Measurements from ENCODE around the gene ADAMTSL5.
A peak's percentile ranks its signal among the peaks of the same experiment; 100 is the strongest.
"Not testable (repeated sequence)": the region's sequence is repeated elsewhere in the genome, so short reads cannot be mapped to it uniquely, and the experiment has no call there.

Gene ADAMTSL5

DNA sequence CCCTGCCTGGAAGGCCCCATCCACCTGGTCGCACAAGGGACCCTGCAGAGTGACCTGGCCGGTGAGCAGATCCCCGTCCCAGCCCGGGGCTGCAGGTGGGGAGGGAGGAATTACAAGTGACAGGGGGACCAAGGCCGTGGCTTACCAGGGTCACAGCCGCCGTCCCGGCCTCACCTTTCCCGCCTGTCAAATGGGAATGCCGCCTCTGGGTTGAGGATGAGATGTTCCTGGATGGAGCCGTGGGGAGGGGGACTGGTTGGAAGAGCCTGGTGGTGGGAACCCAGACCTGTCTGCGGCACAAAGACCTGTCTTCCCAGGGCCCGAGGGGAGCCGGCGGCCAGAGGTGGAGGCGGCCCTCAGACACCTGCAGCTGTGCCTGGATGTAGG is 16.6 kb upstream of the ADAMTSL5 start:
- DNase-seq: no peak

DNA sequence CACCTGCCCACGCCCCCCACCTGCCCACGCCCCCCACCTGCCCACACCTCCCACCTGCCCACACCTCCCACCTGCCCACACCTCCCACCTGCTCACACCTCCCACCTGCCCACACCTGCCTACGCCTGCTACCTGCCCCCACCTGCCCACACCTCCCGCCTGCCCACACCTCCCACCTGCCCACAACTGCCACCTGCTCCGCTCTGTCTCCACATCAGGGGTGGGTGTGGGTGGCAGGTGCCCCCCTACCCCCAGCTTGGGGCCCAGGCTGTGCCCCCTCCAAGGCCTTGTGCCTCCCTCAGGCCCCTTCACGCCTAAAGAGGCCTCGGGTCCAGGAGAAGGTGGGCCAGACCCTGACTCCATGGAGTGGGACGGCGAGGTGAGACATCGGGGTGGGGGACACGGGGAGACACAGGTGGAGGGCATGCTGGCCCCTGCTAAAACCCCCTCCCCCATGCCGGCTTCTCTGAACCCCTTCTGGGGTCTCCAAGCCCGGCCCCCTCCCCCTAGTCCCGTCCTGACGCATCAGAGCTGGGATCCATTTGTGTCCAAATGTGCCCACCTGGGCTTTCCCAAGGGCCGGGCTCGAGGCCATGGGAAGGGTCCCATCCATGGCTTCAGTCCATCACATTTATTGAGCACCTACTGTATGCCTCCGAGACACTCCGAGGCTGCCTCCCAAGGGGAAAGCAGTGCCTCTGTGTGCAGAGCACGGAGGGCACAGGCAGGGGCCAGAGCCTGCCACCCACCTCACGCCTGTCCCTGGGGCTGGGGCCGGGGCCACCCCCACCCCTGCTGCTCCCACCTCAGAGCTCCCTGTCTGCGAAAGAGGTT is 16.0 kb upstream of the ADAMTSL5 start:
- no peak for DNase-seq

DNA sequence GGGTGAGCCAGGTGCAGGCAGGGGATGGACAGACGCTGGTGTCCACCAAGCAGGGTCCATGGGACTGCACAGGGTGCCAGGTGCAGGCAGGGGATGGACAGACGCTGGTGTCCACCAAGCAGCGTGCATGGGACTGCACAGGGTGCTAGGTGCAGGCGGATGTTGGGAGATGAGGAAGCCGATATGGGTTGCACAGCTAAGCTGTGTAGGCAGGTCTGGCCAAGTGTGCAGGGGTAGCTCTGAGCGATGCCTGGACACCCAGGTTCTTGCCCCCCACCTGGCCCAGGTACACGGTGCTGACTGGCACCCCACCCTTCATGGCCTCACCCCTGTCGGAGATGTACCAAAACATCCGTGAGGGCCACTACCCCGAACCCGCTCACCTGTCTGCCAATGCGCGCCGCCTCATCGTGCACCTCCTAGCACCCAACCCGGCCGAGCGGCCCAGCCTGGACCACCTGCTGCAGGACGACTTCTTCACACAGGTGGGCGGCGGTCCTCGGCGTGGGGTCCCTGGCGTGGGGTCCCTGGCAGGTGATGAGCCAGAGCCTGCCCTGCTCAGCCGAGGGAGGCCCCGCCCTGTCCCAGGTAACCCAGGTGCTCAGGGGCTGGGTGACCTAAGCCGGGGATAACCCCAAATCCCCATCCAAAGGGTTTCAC is 15.0 kb upstream of the ADAMTSL5 start:
- DNase-seq: no peak

DNA sequence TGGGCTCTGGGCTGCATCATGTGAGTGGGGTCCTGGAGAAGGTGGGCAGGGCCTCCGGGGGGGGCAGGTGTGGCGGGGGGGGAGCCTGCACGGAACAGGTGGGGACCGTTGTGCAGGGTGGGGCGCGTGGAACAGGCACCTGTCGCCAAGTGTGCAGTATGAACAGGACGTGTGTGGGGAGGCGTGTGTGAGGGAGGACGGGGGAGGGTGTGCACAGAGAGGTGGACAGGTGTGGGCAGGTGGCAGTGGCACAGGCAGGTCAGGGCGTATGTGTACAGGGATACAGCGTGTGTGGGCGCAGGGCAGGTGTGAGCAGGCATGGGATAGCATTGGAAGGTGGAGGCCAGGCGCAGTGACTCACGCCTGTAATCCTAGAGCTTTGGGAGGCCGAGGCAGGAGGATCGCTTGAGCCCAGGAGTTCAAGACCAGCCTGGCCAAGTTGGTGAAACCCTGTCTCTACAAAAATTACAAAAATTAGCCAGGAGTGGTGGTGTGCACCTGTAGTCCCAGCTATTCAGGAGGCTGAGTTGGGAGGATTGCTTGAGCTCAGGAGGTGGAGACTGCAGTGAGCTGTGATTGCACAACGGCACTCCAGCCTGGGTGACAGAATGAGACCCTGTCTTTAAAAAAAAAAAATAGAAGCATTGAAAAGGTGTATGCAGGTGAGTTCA is 14.3 kb upstream of the ADAMTSL5 start:
- DNase-seq: no peak

DNA sequence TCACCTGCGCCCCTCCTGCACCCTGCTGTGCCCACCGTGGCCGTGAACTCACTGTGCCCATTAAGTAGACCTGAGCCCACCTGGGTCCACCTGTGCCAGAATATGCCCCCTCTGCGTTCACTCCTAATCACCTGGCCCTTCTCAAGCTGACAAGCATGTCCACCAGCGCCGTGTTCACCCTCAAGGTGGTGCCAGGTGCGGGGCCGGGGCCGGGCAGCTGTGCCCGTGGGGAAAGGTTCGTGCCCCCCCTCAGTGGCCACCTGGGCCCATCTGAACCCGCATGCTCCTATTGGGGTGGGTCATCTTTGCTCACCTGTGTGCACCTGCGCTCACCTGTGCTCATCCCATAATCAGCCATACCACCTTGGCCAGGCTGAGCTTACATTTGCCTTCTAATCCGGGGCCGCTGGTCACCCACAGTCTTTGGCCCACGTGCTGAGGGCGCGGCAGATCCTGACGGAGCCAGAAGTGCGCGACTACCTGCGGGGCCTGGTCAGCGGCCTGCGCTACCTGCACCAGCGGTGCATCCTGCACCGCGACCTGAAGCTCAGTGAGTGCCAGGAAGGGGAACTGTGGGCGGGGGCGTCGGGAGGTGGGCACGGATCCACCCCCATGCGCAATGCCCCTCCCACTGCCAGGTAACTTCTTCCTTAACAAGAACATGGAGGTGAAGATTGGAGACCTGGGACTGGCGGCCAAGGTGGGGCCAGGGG is 13.4 kb upstream of the ADAMTSL5 start:
- no peak for DNase-seq

DNA sequence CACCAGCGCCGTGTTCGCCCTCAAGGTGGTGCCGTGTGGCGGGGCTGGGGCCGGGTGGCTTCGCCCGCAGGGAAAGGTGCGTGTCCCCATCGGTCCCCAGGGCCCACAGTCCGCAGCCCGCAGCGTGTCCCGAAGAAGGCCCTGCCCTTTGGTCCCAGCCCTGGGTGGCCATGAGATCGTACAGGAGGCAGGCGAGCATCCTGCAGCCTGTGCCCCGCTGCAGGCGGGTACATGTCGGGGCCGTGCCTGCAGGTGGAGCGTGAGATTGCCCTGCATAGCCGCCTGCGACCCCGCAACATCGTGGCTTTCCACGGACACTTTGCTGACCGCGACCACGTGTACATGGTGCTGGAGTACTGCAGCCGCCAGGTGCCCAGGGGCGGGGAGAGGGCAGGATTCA is 12.5 kb upstream of the ADAMTSL5 start:
- DNase-seq: no peak

DNA sequence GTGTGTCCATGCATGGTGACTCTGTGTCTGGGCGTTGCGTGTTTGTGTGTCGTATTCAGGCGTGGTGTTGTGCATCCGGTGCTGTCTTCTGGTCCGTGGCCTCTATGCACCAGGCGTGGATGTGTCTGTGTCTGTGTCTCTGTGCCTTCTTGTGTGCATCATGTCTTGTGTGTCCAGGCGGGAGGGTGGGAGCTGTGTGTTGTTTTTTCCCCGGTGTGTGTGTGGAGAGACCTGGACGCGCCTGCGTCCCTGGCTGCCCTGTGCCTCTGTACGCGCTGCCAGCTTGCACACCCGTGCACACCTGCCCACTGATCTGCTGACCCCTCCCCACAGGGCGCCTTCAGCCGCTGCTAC is 12.1 kb upstream of the ADAMTSL5 start:
- no peak for DNase-seq

DNA sequence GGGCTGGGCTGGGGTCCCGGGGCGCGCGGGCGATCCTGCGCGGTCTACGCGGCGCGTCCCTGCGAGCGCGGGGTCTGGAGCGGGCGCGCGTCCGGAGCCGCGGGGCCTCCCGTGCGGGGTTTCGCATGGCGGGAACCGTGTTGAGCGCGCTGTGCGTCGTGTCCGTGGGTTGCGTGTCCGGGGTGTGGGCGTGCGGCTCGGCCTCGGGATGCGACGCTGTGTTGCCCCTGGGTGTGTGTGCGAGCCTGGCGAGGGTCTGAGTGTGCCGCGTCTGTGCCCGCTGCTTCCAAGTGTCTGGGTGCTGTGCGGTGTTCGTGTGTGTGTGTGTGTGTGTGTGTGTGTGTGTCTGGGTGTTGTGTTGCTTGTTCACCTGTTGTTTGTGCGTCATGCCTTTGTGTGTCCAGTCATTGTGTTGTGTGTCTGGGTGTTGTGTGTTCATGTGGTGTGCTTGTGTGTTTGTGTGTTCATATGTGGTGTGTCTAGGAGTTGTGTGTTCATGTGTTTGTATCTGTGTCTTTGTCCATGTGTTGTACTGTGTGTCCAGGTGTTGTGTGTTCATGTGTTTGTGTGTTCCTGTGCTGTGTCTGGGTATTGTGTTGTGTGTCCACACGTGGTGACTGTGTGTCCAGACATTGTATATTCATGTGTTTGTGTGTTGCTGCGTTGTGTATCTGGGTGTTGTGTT is 11.6 kb upstream of the ADAMTSL5 start:
- DNase-seq: no peak

DNA sequence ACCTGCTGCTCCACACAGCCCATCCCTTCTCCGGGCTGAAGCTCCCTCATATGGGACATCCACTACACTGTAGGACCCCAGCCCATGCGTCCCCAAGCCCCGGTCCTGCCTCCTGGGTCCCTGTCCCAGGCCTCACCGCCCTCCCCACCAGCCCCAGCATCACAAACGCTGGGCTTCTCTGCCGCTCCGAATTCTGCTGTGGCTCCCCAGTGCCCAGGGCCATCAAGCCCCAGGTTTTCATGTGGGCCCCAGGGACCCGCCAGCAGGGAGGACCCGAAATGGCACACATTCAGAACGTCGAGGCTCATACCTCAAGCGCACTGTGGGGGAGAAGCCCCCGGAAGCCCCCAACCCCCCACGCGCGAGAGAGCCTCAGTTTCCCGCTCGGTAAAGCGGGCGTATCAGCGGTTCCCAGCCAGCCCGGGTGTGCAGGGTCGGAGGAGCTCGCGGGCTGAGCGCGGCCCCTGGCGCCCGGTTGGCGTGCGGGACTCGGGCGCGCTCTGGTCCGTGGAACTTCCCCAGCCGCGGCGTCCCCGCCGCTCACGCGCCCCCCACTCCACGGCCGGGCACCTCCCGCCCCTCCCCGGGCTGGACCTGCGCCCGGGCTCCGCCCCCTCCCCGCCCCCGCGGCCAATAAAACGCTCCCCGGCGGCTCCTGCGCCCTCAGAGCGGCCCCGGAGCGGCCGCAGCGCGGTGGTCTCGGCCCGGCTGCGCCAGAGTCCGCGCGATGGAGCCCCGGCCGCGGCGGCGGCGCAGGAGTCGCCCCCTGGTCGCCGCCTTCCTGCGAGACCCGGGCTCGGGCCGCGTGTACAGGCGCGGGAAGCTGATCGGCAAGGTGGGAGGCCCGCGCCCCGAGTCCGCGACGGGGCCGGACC is 10.8 kb upstream of the ADAMTSL5 start, which contains the start of gene PLK5:
TSS of gene PLK5 (plus strand) at position 666 of the 875 bp plus-strand sequence. CDS start 2,920 bp downstream, outside the sequence.
- DNase-seq: no peak

DNA sequence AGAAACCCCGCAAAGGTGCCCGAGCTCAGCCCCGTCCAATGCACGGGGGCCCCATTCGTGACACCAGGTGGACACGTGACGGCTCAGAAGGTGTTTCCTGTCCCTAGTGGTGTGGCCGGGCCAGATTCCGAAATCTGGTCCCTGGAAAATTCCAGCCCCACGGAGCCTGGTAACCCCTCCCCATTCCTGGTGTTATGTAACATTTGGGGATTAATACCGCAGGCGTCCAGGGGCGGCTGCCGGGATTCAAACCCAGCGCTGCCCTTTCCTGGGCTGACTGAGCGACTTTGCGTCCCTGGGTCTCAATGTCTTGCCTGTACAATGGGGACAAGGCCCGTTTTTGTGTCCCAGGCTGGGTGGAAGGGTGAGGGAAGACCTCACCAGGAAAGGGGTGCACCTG is 10.0 kb upstream of the ADAMTSL5 start:
- no peak for DNase-seq

DNA sequence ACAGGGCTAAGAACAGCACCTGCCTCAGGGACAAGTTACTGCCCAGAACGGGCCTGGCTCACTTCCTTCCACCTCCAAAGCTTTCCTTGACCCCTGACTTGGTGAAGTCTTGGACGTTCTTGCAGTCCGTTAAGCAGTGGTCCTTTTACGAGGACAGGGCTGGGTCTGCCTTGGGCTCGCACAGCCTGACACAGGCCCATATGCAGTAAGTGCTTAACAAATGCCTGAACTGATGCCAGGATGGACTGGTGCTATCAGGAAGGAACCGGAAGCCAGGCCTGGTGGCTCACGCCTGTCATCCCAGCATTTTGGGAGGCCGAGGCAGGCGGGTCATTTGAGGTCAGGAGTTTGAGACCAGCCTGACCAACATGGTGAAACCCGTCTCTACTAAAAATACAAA is 9.2 kb upstream of the ADAMTSL5 start:
- no peak for DNase-seq

DNA sequence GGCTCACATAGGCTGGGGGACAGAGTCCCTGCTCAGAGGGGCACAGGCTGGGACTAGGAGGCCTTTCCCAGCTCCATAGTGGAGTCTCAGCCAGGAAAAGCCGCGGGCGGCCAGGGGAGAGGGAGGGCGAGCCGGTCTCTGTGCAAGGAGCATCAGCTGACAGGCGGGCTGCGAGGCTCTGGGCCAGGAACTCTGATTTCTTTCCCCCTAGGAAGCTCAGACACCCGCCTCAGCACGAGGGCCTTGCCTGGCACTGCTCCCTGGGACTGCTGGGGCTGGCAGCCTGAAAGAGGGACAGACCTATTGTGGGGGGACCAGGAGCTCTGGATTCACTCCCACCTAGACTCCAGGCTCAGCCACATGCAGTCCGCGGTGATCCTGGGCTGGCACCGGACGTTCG is 8.8 kb upstream of the ADAMTSL5 start:
- no peak for DNase-seq

DNA sequence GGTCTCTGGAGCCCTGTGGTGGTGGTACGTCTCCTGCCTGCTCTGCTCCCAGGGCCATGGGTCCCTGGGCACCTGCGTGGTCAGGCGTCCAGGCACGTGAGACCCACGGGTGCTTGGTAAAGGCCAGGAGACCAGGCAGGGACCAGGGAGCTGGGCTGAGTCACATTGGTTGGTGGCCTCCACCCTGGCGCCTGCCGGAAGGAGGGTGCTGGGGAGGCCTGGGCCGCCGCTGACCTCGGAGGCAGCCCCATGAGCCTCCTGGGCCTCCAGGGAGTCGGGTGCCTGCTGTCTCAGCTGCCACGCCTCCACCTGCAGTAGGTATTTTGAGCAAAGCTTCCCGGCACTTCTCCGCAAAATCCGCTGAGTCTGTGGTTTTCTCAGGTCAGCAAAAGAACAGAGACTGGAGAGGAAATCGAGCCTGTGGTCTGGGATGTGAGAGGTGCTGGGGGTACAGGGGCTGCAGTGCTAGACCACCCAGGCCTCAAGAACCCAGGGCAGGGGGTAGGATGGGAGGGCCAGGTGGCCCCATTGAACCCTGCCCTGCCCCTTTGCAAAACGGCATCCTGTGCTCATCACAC is 7.5 kb upstream of the ADAMTSL5 start:
- no peak for DNase-seq

DNA sequence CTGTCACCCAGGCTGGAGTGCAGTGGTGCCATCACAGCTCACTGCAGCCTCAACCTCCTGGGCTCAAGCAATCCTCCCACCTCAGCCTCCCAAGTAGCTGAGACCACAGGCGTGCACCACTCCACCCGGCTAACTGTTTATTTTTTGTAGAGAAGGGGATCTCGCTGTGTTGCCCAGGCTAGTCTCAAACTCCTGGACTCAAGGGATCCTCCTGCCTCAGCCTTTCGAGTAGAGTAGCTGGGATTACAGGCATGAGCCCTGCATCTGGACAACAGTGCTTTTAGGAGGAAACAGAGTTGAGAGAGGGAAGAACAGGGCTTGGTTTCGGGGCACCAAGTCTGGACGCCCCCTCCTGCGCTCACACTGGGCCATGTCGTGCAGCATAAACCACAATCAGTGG is 7.0 kb upstream of the ADAMTSL5 start:
- DNase-seq: not testable (repeated sequence)

DNA sequence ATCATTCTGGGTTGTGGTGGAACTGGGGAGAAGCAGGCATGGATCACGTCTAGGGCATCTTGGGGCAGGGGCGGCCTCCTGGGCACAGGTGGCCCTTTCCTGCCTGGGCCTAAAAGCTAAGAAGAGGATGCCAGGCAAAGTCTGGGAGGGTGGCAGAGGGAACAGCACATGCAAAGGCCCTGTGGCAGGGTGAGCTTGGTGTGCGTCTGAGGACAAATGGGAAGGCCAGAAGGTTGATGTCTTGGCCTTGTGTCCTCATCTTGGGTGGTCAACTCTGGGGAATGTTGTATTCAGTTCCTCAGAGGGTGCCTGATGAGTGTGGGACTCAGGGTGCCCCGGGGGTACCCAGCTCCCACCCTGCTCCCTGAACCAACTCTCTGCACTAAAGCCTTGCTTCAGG is 5.7 kb upstream of the ADAMTSL5 start:
- DNase-seq: no peak

DNA sequence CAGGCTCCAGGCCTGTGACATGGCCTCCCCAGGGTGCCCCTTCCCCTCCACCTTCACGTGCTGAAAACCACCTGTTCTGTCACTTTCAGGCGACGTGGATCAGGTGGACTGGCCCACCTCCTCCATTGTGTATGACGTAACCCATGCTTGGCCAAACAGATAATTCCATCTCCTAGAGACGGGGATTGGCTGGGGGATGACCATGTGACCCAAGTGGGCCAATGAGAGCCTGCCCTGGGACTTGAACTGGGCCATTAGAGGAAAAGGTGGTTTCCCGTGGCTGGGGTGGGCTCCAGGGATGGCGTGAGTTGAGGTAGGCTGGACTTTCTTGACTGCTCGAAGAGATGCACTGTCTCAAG is 3.6 kb upstream of the ADAMTSL5 start:
- DNase-seq: no peak

DNA sequence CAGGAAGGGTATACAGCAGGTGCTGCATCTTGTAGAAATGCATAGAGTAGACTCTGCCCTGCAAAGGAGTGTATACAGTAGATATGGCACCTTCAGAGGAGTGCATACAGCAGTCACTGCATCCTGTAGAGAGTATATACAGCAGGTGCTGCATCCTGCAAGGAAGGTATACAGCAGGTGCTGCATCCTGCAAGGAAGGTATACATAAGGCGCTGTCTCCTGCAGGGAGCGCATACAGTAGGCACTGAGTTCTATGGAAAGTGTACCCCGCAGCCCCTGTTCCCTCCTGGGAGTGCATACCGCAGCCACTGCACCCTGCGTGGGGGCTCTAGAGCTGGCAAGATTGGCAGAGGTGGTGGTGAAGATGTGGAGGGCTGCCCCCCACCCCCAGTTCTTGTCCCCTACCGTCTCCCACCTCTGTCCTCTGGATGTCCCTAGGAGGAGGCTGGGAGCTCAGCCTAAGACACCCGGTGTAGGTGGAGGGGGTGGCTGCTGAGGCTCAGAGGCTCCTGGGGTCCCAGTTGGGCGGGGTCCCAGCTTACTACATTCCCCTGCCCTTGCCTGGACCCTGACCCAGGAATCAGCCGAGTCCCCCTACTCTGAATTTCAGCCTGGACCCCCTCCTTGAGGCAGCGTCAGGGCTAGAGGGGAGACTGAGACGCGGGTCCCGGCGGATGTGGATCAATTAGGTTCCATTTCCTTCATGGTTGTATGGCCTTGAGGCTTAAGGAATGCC is 2.3 kb upstream of the ADAMTSL5 start:
- DNase-seq: no peak

DNA sequence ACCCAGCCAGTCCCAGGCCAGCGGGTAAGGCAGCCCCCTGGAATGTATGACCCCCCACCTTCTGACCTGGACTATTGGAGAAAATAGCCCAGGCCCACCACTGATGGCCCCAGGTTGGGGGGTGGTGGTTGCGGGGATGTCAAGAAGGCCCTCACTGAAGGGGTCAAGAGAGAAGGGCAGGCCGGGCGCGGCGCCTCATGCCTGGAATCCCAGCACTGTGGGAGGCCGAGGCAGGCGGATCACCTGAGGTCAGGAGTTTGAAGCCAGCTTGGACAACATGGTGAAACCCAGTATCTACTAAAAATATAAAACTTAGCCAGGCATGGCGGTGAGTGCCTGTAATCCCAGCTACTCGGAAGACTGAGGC is 1.5 kb upstream of the ADAMTSL5 start:
- no peak for DNase-seq

DNA sequence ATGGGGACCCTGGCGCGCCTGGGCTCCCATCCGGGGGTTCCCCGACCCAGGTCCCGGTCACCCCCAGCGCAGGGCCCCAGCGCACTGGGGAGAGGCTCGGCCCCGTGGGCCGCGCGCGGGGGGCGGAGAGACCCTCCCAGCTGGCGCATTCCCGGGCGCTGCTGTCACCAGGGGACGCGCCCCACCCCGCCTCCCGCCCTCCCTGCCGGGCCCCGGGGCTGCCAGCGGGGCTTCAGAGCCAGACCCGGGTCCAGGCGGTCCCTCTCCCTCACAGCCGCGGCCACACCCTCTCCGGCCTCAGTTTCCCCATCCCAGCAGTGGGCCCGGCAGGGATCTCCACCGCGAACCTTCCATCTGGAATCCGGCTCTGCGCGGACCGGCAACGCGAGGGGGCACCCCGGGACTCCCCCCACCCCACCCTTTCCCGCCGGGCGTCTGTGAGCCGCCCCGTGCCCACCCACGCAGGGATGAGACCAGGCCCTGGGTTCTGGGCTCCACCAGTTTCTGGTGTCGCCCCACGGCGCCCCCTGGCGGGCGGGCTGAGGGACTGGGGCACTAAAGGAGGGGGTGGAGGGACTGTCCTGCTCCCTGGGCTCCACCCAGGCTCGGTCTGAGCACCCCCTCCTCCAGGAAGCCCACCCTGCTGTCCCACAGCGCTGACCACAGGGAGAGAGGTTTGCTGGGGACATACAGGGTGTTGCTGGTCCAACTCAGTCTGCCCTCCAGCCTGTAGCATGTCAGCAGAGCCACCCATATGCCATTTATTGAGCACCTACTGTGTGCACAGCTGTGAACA is 878 bp upstream of the ADAMTSL5 start:
- DNase-seq: peak; percentile 77
